ENCODE results near the gene TRMT11. TPM values are rescaled to one million over a fixed set of nuclear protein-coding genes. Genes with fewer than 3 reads are reported as not detected.
"Not testable (repeated sequence)": the region's sequence is repeated elsewhere in the genome, so short reads cannot be mapped to it uniquely, and the experiment has no call there.

TRMT11 gene
- total RNA-seq, 2 experiments from 2014 or later = 40.6 to 41.9 TPM

GRCh38 chr6:126054802-126055201 lies 68.5 kb downstream of the TRMT11 start:
- H3K27ac Mint-ChIP-seq = no peak overlapping the region
- H3K4me3 Mint-ChIP-seq = no peak overlapping the region
- no peaks in the 10 kb centered on the region for H3K27me3 Mint-ChIP-seq (ENCODE audit: low read depth)
- peaks cover 41% of the 10 kb centered on the region for H3K36me3 Mint-ChIP-seq (ENCODE audit: low read depth)
- H3K4me1 Mint-ChIP-seq (ENCODE audit: low read depth) = no peaks in the 10 kb centered on the region
- H3K9me3 Mint-ChIP-seq = peaks cover 6% of the 10 kb centered on the region
- DNase-seq = no peak
- CTCF ChIA-PET = interaction anchor here (0.8 kb wide), 1 partner anchor 59 kb away, joined by 4 read pairs; no protein-coding TSS in a partner anchor
- intact Hi-C loops (cut with micrococcal nuclease) = no loop called here

GRCh38 chr6:126055449-126055848 lies 69.1 kb downstream of the TRMT11 start:
- CTCF ChIA-PET = no interaction called here
- H3K27me3 Mint-ChIP-seq (ENCODE audit: low read depth) = no peaks in the 10 kb centered on the region
- no peaks in the 10 kb centered on the region for H3K4me1 Mint-ChIP-seq (ENCODE audit: low read depth)
- intact Hi-C loops (cut with micrococcal nuclease) = no loop called here
- peaks cover 45% of the 10 kb centered on the region for H3K36me3 Mint-ChIP-seq (ENCODE audit: low read depth)
- H3K4me3 Mint-ChIP-seq = no peak overlapping the region
- no peak for DNase-seq
- peaks cover 6% of the 10 kb centered on the region for H3K9me3 Mint-ChIP-seq
- no peak overlapping the region for H3K27ac Mint-ChIP-seq

- DNase-seq = no peak
- no peak overlapping the region for H3K27ac Mint-ChIP-seq
- CTCF ChIA-PET = no interaction called here
- H3K4me3 Mint-ChIP-seq = no peak overlapping the region
- intact Hi-C loops (cut with micrococcal nuclease) = no loop called here
- peaks cover 6% of the 10 kb centered on the region for H3K9me3 Mint-ChIP-seq
- no peaks in the 10 kb centered on the region for H3K4me1 Mint-ChIP-seq (ENCODE audit: low read depth)
- H3K27me3 Mint-ChIP-seq (ENCODE audit: low read depth) = no peaks in the 10 kb centered on the region
- H3K36me3 Mint-ChIP-seq (ENCODE audit: low read depth) = peaks cover 49% of the 10 kb centered on the region
These were observed 70.1 kb downstream of the TRMT11 start for GRCh38 chr6:126056355-126057004.

GRCh38 chr6:126058085-126058484 lies 71.7 kb downstream of the TRMT11 start:
- H3K4me1 Mint-ChIP-seq (ENCODE audit: low read depth); intact Hi-C loops (cut with micrococcal nuclease); H3K27me3 Mint-ChIP-seq (ENCODE audit: low read depth); DNase-seq; H3K4me3 Mint-ChIP-seq; H3K9me3 Mint-ChIP-seq; CTCF ChIA-PET; H3K27ac Mint-ChIP-seq: not testable (repeated sequence)
- peaks cover 40% of the 10 kb centered on the region for H3K36me3 Mint-ChIP-seq (ENCODE audit: low read depth)

GRCh38 chr6:126060400-126060799 lies 74.1 kb downstream of the TRMT11 start:
- Mint-ChIP-seq H3K27ac (no peak overlapping the region), H3K4me3 (no peak overlapping the region), H3K27me3 (ENCODE audit: low read depth) (no peaks in the 10 kb centered on the region), H3K9me3 (peaks cover 6% of the 10 kb centered on the region), H3K36me3 (ENCODE audit: low read depth) (peaks cover 37% of the 10 kb centered on the region), H3K4me1 (ENCODE audit: low read depth) (no peaks in the 10 kb centered on the region)
- no peak for DNase-seq
- CTCF ChIA-PET = no interaction called here
- intact Hi-C loops (cut with micrococcal nuclease) = no loop called here

DNA sequence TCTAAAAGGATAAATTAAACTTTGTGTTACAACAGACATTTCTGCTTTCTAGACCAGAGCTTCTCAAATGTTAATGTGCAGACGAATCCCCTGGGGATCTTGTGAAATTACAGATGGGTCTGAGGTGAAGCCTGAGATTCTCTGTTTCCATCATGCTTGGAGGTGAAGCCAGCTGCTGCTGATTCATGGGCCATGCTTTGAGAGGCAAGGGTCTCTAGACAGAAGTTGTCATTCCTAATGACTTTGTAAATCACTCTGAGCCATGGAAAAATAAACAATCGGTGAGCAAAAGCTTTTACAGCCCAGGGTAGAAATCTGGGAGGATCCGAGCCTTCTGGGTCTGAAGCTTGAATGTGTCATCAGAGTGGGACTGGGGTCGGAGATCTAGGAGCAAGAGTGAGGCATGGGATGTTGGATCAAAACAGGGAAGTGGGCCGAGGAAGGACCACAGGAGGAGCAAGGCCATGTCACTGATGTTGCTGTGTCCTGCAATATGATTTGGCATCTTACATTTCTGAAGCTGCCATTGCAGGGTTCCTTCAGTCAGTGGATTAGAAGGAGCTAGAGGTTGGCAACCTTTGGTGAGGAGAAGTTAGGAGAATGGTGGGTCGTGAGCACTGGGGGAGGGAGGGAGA lies 77.3 kb downstream of the TRMT11 start:
- CTCF ChIA-PET = no interaction called here
- H3K4me1 Mint-ChIP-seq (ENCODE audit: low read depth) = no peaks in the 10 kb centered on the region
- peaks cover 32% of the 10 kb centered on the region for H3K36me3 Mint-ChIP-seq (ENCODE audit: low read depth)
- H3K27me3 Mint-ChIP-seq (ENCODE audit: low read depth) = no peaks in the 10 kb centered on the region
- no peak overlapping the region for H3K4me3 Mint-ChIP-seq
- H3K27ac Mint-ChIP-seq = no peak overlapping the region
- DNase-seq = no peak
- H3K9me3 Mint-ChIP-seq = no peaks in the 10 kb centered on the region
- intact Hi-C loops (cut with micrococcal nuclease) = no loop called here

GRCh38 chr6:126064257-126064747 lies 78.0 kb downstream of the TRMT11 start:
- intact Hi-C loops (cut with micrococcal nuclease) = no loop called here
- peaks cover 27% of the 10 kb centered on the region for H3K36me3 Mint-ChIP-seq (ENCODE audit: low read depth)
- no peaks in the 10 kb centered on the region for H3K4me1 Mint-ChIP-seq (ENCODE audit: low read depth)
- no peak for DNase-seq
- H3K4me3 Mint-ChIP-seq = no peak overlapping the region
- H3K27ac Mint-ChIP-seq = no peak overlapping the region
- CTCF ChIA-PET = interaction anchor here (1.5 to 1.9 kb wide), 2 partner anchors 11 to 17 kb away, joined by 4 to 5 read pairs; no protein-coding TSS in a partner anchor
- no peaks in the 10 kb centered on the region for H3K27me3 Mint-ChIP-seq (ENCODE audit: low read depth)
- no peaks in the 10 kb centered on the region for H3K9me3 Mint-ChIP-seq

DNA sequence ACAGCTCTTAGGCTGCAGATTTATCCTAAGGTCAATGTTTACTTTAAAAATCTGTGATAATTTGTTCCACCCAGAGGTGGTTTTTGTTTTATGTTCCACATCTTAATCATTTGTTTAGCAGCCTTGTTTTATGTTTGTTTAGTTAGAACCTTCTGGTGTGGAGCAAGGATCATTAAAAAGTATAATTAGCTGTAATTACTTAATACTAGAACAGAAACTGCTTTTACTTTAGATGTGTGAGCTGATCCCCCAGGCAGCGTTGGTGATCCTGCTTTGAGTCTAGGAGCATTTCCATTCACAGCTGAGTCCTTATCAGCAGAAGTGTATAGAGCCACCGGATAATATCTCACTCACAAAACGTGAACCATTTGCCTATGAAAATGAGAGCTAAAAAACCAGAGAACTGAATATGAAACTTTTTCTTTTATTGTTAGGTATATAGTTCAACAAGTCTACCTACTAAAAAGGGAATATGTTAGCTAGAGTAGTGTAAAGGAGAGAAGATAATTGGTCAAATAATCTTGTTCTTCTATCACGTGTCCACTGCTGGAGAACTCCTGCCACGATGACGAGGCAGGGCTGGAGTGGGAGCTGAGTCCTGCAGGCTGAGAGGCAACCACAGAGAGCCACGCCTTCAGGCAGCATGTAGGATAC lies 78.5 kb downstream of the TRMT11 start:
- Mint-ChIP-seq H3K9me3 (no peaks in the 10 kb centered on the region), H3K36me3 (ENCODE audit: low read depth) (peaks cover 31% of the 10 kb centered on the region), H3K4me3 (no peak overlapping the region), H3K27me3 (ENCODE audit: low read depth) (no peaks in the 10 kb centered on the region), H3K27ac (no peak overlapping the region), H3K4me1 (ENCODE audit: low read depth) (no peaks in the 10 kb centered on the region)
- CTCF ChIA-PET = interaction anchor here (1.2 to 1.9 kb wide), 3 partner anchors 12 to 28 kb away, joined by 3 to 5 read pairs (median 4); no protein-coding TSS in a partner anchor
- DNase-seq = no peak
- intact Hi-C loops (cut with micrococcal nuclease) = no loop called here

DNA sequence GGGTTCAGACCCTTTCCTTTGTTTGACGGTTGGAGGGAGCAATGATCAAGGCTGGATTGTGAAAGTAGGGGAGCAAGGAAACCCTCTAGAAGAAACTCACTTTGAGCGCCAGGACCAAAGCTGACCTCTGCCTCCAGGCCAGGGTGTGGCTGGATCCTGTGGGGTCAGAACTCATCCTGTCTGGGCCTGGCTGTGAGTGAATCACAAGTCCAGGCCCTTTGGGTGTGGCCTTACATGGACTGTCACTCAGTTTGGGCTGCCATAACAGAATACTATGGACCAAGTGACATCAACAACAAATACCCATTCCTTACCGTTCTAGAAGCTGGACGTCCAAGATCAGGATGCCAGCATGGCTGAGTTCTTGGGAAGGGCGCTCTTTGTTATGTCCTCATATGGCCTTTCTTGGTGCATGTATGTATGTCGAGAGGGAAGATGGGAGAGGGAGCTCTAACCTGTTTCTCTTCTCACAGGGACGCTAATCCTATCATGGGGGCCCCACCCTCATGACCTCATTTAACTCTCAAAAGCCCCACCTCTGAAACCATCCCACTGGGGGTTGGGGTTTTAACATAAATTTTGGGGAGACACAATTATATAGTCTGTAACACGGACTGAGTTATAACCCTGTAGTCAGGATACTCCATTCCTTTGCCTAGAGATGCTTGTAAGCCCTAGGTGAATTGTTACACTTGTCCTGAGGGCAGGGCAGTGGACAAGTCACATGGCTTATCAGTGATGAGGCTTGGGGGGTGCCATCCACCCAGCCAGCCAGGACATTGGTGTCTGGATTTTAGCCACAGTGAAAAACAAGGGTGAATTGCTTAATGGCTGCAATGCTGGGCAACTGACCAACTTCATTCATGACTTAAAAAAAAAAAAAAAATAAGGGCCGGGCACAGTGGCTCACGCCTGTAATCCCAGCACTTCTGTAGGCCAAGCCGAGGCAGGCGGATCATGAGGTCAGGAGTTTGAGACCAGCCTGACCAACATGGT lies 80.0 kb downstream of the TRMT11 start:
- no peak for DNase-seq
- H3K36me3 Mint-ChIP-seq (ENCODE audit: low read depth) = peaks cover 26% of the 10 kb centered on the region
- CTCF ChIA-PET = interaction anchor here (0.6 to 1.9 kb wide), 3 partner anchors 15 to 41 kb away, joined by 3 to 4 read pairs (median 3); no protein-coding TSS in a partner anchor
- H3K4me1 Mint-ChIP-seq (ENCODE audit: low read depth) = no peaks in the 10 kb centered on the region
- H3K27ac Mint-ChIP-seq = no peak overlapping the region
- H3K9me3 Mint-ChIP-seq = no peaks in the 10 kb centered on the region
- no peaks in the 10 kb centered on the region for H3K27me3 Mint-ChIP-seq (ENCODE audit: low read depth)
- intact Hi-C loops (cut with micrococcal nuclease) = no loop called here
- no peak overlapping the region for H3K4me3 Mint-ChIP-seq

- peaks cover 27% of the 10 kb centered on the region for H3K36me3 Mint-ChIP-seq (ENCODE audit: low read depth)
- CTCF ChIA-PET = no interaction called here
- no peaks in the 10 kb centered on the region for H3K4me1 Mint-ChIP-seq (ENCODE audit: low read depth)
- intact Hi-C loops (cut with micrococcal nuclease) = no loop called here
- H3K4me3 Mint-ChIP-seq = no peak overlapping the region
- no peak for DNase-seq
- no peak overlapping the region for H3K27ac Mint-ChIP-seq
- H3K27me3 Mint-ChIP-seq (ENCODE audit: low read depth) = no peaks in the 10 kb centered on the region
- no peaks in the 10 kb centered on the region for H3K9me3 Mint-ChIP-seq
These were observed 80.7 kb downstream of the TRMT11 start for GRCh38 chr6:126067073-126067472.

- H3K9me3 Mint-ChIP-seq = no peaks in the 10 kb centered on the region
- CTCF ChIA-PET = no interaction called here
- H3K36me3 Mint-ChIP-seq (ENCODE audit: low read depth) = peaks cover 23% of the 10 kb centered on the region
- no peak overlapping the region for H3K27ac Mint-ChIP-seq
- intact Hi-C loops (cut with micrococcal nuclease) = no loop called here
- H3K4me1 Mint-ChIP-seq (ENCODE audit: low read depth) = no peaks in the 10 kb centered on the region
- H3K27me3 Mint-ChIP-seq (ENCODE audit: low read depth) = no peaks in the 10 kb centered on the region
- DNase-seq = no peak
- no peak overlapping the region for H3K4me3 Mint-ChIP-seq
These were observed 83.1 kb downstream of the TRMT11 start for GRCh38 chr6:126069449-126069848.

Data from activated naive CD4-positive, alpha-beta T cell treated with anti-CD3 and anti-CD28 coated beads for 36 hours (primary cell).